SK-N-SH (cell line): ENCODE measurements around the gene AHCYL1. TPM values are rescaled to one million over a fixed set of nuclear protein-coding genes. Genes with fewer than 3 reads are reported as not detected.

ENCODE experiments used
- CTCF ChIA-PET: fragments of 300-600, 350-600 bp; formaldehyde crosslinking; extraction: SDS; loops from one replicate; lab custom pipeline; 2021; lab: Yijun Ruan, JAX
- POLR2A ChIA-PET: fragments of 350-600 bp; sonication (Branson Sonifier 250); formaldehyde crosslinking; extraction: SDS; loops from one replicate; lab custom pipeline; 2020; ENCODE audit warnings: antibody characterized with exemption, inconsistent platforms; lab: Yijun Ruan, JAX
- DNase-seq: peaks from one replicate; pipeline ENCODE4 v3.0.0; 2012
- H2AFZ ChIP-seq: fragments of 200-600 bp; sonication (generic); 2 replicates; pipeline ENCODE4 v1.8.1; 2016; ENCODE audit warnings: antibody characterized with exemption, mild to moderate bottlenecking, low read depth
- H3F3A ChIP-seq: fragments of 200-600 bp; sonication (generic); replicated peaks from 2 replicates; pipeline ENCODE3; 2016; ENCODE audit warnings: antibody characterized with exemption, mild to moderate bottlenecking; ENCODE audit not compliant: insufficient read depth
- H3K27ac ChIP-seq, 2 experiments: fragments of 200-500 bp in 1 of 2; fragments of 200-600 bp in 1 of 2; sonication (Bioruptor generic) in 1 of 2; sonication (generic), shearing (Covaris generic) in 1 of 2; 2 replicates each; pipeline versions ENCODE4 v1.5.1 to v1.6.1; 2014 to 2016; ENCODE audit warnings: low read depth in 2 of 2, inconsistent platforms in 1 of 2, low read length in 1 of 2, mild to moderate bottlenecking in 1 of 2, mixed read lengths in 1 of 2
- H3K27me3 ChIP-seq: fragments of 200-600 bp; sonication (generic), shearing (Covaris generic); 2 replicates; pipeline ENCODE4 v1.6.1; 2016; ENCODE audit warnings: mixed run types; ENCODE audit not compliant: insufficient read depth
- H3K36me3 ChIP-seq, 2 experiments: fragments of 200-500 bp in 1 of 2; fragments of 200-600 bp in 1 of 2; sonication (Bioruptor generic) in 1 of 2; sonication (generic) in 1 of 2; replicated peaks in 1 of 2; 2 replicates each; pipeline versions ENCODE3 to v1.5.1; 2014 to 2016; ENCODE audit warnings: low read length in 1 of 2, mild to moderate bottlenecking in 1 of 2; ENCODE audit not compliant: insufficient read depth in 2 of 2, control insufficient read depth in 1 of 2
- H3K4me1 ChIP-seq, 2 experiments: fragments of 200-500 bp in 1 of 2; fragments of 200-600 bp in 1 of 2; sonication (Bioruptor generic) in 1 of 2; sonication (generic), shearing (Covaris generic) in 1 of 2; 2 replicates each; pipeline versions ENCODE4 v1.5.1 to v1.6.1; 2014 to 2016; ENCODE audit warnings: low read depth in 1 of 2, low read length in 1 of 2, mixed run types in 1 of 2; ENCODE audit not compliant: insufficient read depth in 2 of 2, control insufficient read depth in 1 of 2
- H3K4me2 ChIP-seq: fragments of 200-600 bp; sonication (generic), shearing (Covaris generic); 2 replicates; pipeline ENCODE4 v1.6.1; 2017; ENCODE audit warnings: mixed run types
- H3K4me3 ChIP-seq, 2 experiments: fragments of 200-500 bp in 1 of 2; fragments of 200-600 bp in 1 of 2; sonication (Bioruptor generic) in 1 of 2; sonication (generic), shearing (Covaris generic) in 1 of 2; 2 replicates each; pipeline versions ENCODE4 v1.5.1 to v1.8.1; 2014 to 2016; ENCODE audit warnings: low read depth in 2 of 2, inconsistent platforms in 1 of 2, low read length in 1 of 2, mild to moderate bottlenecking in 1 of 2, mixed read lengths in 1 of 2, moderate library complexity in 1 of 2
- H3K79me2 ChIP-seq: fragments of 200-600 bp; sonication (generic); 2 replicates; pipeline ENCODE4 v1.8.1; 2017; ENCODE audit warnings: mild to moderate bottlenecking; ENCODE audit not compliant: insufficient read depth
- H3K9ac ChIP-seq: fragments of 200-600 bp; sonication (generic); 2 replicates; pipeline ENCODE4 v1.6.1; 2017; ENCODE audit warnings: mixed run types
- H3K9me2 ChIP-seq: fragments of 200-600 bp; sonication (generic); 2 replicates; pipeline ENCODE4 v1.6.1; 2017; ENCODE audit warnings: mixed run types
- H3K9me3 ChIP-seq: fragments of 200-600 bp; sonication (generic); 2 replicates; pipeline ENCODE4 v1.6.1; 2017; ENCODE audit warnings: mixed run types, mild to moderate bottlenecking, moderate library complexity
- H4K20me1 ChIP-seq: fragments of 200-600 bp; sonication (generic); 2 replicates; pipeline ENCODE4 v1.6.1; 2017; ENCODE audit warnings: mild to moderate bottlenecking, mixed run types; ENCODE audit not compliant: insufficient read depth
- CHD2 ChIP-seq: fragments of 150-350 bp; IDR thresholded peaks from 2 replicates; pipeline ENCODE4 v1.6.1; 2018; ENCODE audit warnings: low read length; ENCODE audit not compliant: partially characterized antibody
- EP300 ChIP-seq, 2 experiments: IDR thresholded peaks; 2 replicates each; pipeline versions ENCODE4 v1.4.0 to v1.6.1; 2012; ENCODE audit warnings: borderline replicate concordance in 1 of 2, low read depth in 1 of 2, low read length in 1 of 2
- FOSL2 ChIP-seq: IDR thresholded peaks from 2 replicates; pipeline ENCODE4 v1.4.0; 2012; ENCODE audit warnings: low read depth, mild to moderate bottlenecking, moderate library complexity, borderline replicate concordance
- GATA2 ChIP-seq: sonication (generic); formaldehyde crosslinking; IDR thresholded peaks from 2 replicates; pipeline ENCODE4 v1.5.0; 2020; ENCODE audit warnings: mild to moderate bottlenecking, missing genetic modification reagents
- JUND ChIP-seq: IDR thresholded peaks from 2 replicates; pipeline ENCODE4 v1.4.0; 2012
- MXI1 ChIP-seq: IDR thresholded peaks from 2 replicates; pipeline ENCODE4 v1.6.1; 2012; ENCODE audit warnings: mild to moderate bottlenecking, low read depth, low read length, improper control_type of control experiment
- NFIC ChIP-seq: IDR thresholded peaks from 2 replicates; pipeline ENCODE4 v1.4.0; 2012; ENCODE audit warnings: borderline replicate concordance
- NRF1 ChIP-seq: IDR thresholded peaks from 2 replicates; pipeline ENCODE4 v1.6.1; 2012; ENCODE audit warnings: low read depth, mild to moderate bottlenecking, low read length
- RCOR1 ChIP-seq: fragments of 150-350 bp; IDR thresholded peaks from 2 replicates; pipeline ENCODE4 v1.6.1; 2017; ENCODE audit warnings: antibody characterized with exemption, low read length
- RFX5 ChIP-seq: IDR thresholded peaks from 2 replicates; pipeline ENCODE4 v1.6.1; 2012; ENCODE audit warnings: mild to moderate bottlenecking, improper control_type of control experiment, low read length
- SIN3A ChIP-seq: IDR thresholded peaks from 2 replicates; pipeline ENCODE4 v1.6.1; 2012; ENCODE audit warnings: low read depth, mild to moderate bottlenecking, low read length, moderate library complexity, borderline replicate concordance
- TEAD4 ChIP-seq: IDR thresholded peaks from 2 replicates; pipeline ENCODE4 v1.4.0; 2012; ENCODE audit warnings: mild to moderate bottlenecking, borderline replicate concordance; ENCODE audit not compliant: insufficient read depth
- USF2 ChIP-seq: fragments of 150-350 bp; IDR thresholded peaks from 2 replicates; pipeline ENCODE4 v1.6.1; 2017; ENCODE audit warnings: antibody characterized with exemption, low read length, low read depth, borderline replicate concordance
- YY1 ChIP-seq: IDR thresholded peaks from 2 replicates; pipeline ENCODE4 v1.4.0; 2012; ENCODE audit warnings: low read depth, mild to moderate bottlenecking
- ZBTB33 ChIP-seq: IDR thresholded peaks from 2 replicates; pipeline ENCODE4 v1.4.0; 2012; ENCODE audit warnings: low read depth, borderline replicate concordance
- WGBS: methylation state at CpG from one replicate; pipeline ENCODE4 v1.1.6; 2017; ENCODE audit warnings: low lambda C conversion rate; 5-methylcytosine and 5-hydroxymethylcytosine counted together
- polyA plus RNA-seq, 3 experiments: library from polyadenylated mRNA; depleted of rRNA; stranded (reverse); fragments of >200 nt; gene quantifications; 2 replicates each; pipeline ENCODE4 v1.2.3, GENCODE V29; 2012
- TF ChIP-seq, protein P1 (sequence below): IDR thresholded peaks from 2 replicates; pipeline ENCODE4 v1.4.0; 2012; ENCODE audit warnings: low read depth
- TF ChIP-seq, protein P2 (sequence below): fragments of 150-350 bp; IDR thresholded peaks from 2 replicates; pipeline ENCODE4 v1.6.1; 2016; ENCODE audit warnings: mild to moderate bottlenecking, low read depth, low read length

The AHCYL1 gene
- polyA plus RNA-seq, 1 of the 3 experiments (the other 2 are of a cell fraction), result 39.7 TPM

- 39% methylated on average over 1 of the region's 1 CpG for WGBS
- no peaks in the 10 kb centered on the region for H3K27me3 ChIP-seq
- no peak overlapping the region for H3K4me3 ChIP-seq
- CTCF ChIA-PET, result interaction anchor here (1.5 to 5.4 kb wide), 2 partner anchors 22 to 51 kb away, joined by 3 to 33 read pairs; partner anchors contain the start of gene AHCYL1
- H3K27ac ChIP-seq, result peak overlapping the region in 1 of 2 experiments; percentile 66; a peak in 2 of 4 replicates
- no peak for TF ChIP-seq RFX5
- TF ChIP-seq RCOR1, result no peak
- no peak for TF ChIP-seq NFIC
- TF ChIP-seq SIN3A, result no peak
- TF ChIP-seq EP300 (IDR thresholded peaks at IDR 0.05; ENCODE audit: borderline replicate concordance in 1 of 2, low read depth in 1 of 2, low read length in 1 of 2), result no peak
- no peak for TF ChIP-seq FOSL2
- TF ChIP-seq USF2, result no peak
- TF ChIP-seq ZBTB33, result no peak
- TF ChIP-seq GATA2, result no peak
- TF ChIP-seq CHD2, result no peak
- no peak for TF ChIP-seq TEAD4
- TF ChIP-seq, protein P1, sequence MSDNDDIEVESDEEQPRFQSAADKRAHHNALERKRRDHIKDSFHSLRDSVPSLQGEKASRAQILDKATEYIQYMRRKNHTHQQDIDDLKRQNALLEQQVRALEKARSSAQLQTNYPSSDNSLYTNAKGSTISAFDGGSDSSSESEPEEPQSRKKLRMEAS, result no peak
- no peak for TF ChIP-seq MXI1
- TF ChIP-seq, protein P2, sequence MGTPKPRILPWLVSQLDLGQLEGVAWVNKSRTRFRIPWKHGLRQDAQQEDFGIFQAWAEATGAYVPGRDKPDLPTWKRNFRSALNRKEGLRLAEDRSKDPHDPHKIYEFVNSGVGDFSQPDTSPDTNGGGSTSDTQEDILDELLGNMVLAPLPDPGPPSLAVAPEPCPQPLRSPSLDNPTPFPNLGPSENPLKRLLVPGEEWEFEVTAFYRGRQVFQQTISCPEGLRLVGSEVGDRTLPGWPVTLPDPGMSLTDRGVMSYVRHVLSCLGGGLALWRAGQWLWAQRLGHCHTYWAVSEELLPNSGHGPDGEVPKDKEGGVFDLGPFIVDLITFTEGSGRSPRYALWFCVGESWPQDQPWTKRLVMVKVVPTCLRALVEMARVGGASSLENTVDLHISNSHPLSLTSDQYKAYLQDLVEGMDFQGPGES, result no peak
- TF ChIP-seq JUND, result no peak
- no peak for TF ChIP-seq NRF1
- no peak for TF ChIP-seq YY1
- no peak for DNase-seq
- H3K4me1 ChIP-seq, result peaks cover 3 to 16% of the 10 kb centered on the region in 2 experiments; a peak in 2 of 4 replicates
- H4K20me1 ChIP-seq, result no peaks in the 10 kb centered on the region
- H2AFZ ChIP-seq, result peak overlapping the region; percentile 20; the same call in 1 of the 2 replicates
- no peak overlapping the region for H3K4me2 ChIP-seq
- H3K9ac ChIP-seq, result no peak overlapping the region
- no peaks in the 10 kb centered on the region for H3K79me2 ChIP-seq
- no peaks in the 10 kb centered on the region for H3K9me3 ChIP-seq
- H3K9me2 ChIP-seq, result no peaks in the 10 kb centered on the region
- H3F3A ChIP-seq, result no peaks in the 10 kb centered on the region
- H3K36me3 ChIP-seq, result no peaks in the 10 kb centered on the region
- POLR2A ChIA-PET, result no interaction called here
These were observed 23.8 kb upstream of the AHCYL1 start for GRCh38 chr1:109960745-109961094.
